GM19023 (cell line): Measurements from ENCODE around the gene WDR7.
A peak's percentile ranks its signal among the peaks of the same experiment; 100 is the strongest.

Experiments used
- ATAC-seq: cut with Tn5 transposase; IDR thresholded peaks from one replicate; pipeline ENCODE4 v1.9.1; 2021; ENCODE audit warnings: mild to moderate bottlenecking, moderate library complexity; ENCODE audit not compliant: unreplicated experiment

Gene WDR7

DNA sequence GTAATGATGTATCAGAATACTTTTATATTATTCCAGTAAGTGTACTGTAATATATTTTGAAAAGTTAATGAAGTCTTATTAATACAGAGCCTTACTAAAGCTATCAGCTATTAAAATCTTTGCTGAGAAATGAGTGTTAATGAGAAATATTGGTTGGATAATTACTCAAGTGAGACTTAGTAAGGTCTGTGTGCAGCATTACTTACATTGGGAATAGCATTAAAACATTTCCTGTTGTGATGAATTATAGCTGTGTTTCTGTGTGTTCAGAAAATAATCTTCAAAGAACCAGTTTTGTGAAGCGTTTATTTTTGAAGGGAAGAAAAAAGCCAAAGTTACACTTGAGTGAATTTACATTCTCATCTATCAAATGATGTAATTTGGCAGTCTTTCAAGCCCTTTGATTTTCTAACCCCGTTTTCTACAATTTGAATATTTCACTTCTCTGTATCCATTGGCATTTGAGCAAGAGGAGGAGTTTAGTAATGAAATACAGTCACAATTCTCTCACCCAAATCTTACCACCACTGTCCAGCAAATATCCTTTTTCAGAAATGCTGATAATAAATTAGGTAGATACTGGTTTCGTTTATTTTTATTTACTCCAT lies 372.2 kb downstream of the WDR7 start:
- no peak for ATAC-seq

DNA sequence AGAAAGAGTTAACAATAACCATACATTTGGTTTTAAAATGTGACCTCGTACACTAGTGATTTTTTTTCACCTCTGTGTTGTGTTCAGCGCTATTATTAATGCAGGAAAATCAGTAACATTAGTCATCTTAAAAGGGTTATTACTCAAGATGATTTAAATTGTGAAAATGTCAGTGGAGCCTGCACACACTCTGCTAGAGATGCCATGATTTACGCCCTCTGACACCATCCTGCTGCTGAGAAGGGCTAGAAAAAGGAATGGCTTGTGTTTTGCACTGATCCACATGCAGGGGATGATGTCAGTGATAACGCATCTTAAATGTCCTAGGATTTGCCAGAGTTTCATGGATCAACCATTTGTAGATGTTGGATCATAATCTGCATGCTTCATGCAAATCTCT lies 374.4 kb downstream of the WDR7 start:
- ATAC-seq: no peak

DNA sequence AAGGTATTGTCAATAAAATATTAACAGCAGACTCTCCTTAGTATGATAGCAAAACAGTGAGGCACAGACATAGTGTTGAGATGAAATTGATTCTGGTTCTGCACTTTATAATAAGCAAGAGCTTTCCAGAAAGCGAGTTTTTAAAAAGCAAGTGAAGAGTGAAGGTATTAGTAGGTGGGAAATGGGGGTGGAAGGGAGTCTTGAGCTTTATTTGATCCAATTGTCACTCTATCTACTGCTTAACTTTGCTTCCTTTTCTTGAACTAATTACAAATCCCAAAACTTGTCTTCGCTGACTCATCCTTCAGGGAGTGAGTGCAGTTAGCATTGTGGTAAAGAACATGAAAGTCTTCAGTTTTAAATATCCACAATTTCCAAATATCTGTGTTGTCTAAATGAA lies 375.2 kb downstream of the WDR7 start:
- no peak for ATAC-seq

DNA sequence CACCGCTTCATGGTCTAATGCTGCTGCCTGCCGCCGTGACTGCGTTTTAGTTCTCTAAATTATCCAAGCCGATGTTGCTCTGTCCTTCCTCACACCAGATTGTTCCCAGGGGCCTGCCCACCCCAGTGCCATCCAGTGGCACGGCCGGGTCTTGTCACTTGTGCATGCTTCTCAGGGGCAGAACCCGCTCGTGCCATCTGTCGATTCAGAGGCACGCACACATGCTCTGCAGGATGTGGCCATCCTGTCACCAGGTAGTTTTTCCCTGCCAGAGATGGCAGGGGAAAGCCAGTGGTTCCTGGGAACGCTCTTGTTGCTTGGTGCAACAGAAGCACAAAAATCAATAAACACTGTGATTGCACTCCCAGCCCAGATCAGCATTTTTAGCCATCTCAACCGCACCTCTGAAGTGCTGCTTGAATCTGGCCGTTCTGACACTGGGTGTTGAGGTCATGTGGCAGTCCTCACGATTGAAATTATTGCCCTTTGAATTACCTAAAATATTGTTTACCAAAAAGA lies 376.1 kb downstream of the WDR7 start:
- no peak for ATAC-seq

DNA sequence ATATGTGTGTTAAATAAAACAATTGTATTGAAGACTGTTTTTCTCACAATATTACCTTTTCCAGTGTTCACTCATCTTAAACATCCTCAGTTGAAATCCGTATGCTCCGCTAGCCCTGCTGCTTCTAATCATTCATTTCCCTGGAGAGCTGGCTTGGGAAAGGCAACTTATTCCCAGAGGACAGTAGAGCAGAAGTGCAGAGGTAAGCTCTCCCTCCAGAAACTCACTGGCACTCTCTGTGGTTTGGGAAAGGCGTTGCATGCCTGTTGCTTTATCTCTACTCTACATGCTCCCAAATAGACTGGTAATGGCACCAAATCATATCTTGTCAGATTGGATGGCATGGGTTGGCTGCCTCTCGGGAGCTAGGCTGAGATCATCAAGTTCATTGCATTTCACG lies 378.6 kb downstream of the WDR7 start:
- ATAC-seq: no peak

DNA sequence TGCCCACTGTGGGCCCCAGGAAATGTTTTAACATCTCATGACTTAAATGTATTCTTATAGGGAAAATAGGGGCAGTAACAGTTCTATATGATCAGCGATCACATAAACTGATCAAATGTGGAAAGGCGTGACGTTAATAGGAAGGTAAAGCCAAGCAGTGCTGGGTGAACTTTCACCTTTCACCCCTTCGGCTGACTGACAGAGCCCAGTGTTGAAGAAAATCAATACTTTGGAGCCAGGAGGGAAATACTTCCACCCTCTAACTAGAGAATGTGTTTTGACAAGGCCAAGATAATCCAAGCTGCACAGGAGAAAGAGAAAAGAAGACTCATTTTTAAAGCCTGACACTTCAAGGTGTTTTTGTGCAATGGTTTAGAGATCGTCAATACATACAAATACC lies 379.3 kb downstream of the WDR7 start:
- ATAC-seq: no peak

DNA sequence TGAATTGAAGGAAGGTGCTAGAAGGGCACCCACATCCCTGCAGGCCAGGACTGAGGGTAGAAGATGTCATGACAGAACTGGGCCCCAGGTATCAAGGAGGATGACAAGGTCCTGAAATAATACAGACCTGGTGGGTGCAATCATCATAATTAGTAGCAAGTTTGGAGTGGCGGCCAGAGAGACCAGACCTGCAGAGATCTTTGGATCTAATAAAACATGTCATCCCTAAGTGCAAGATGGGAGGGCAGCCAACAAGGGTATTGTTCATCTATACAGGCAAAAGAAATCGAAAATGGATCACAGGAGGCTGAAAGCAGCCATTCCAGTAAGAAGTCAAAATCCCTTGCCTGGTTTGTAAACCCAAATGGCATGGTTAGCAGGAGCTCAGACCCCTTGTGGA lies 384.4 kb downstream of the WDR7 start:
- ATAC-seq: no peak

DNA sequence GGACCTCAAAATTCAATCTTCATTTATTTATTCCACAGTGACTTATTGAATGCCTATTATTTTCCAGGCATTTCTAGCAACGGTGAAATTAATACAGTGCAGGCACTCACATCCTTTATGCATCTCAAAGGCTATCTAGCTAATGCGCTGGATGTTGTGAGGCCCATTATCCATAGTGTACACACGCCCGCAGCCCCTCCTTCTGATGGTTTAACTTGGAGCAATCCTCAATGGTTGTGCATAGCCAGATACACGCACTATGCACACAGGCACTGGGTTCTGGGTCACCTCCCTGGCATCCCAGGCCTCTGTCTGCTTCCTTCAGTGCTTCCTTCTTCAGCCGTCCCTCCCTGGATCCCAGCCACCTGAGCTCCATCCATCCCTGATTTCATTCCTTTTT lies 387.2 kb downstream of the WDR7 start:
- ATAC-seq: no peak

DNA sequence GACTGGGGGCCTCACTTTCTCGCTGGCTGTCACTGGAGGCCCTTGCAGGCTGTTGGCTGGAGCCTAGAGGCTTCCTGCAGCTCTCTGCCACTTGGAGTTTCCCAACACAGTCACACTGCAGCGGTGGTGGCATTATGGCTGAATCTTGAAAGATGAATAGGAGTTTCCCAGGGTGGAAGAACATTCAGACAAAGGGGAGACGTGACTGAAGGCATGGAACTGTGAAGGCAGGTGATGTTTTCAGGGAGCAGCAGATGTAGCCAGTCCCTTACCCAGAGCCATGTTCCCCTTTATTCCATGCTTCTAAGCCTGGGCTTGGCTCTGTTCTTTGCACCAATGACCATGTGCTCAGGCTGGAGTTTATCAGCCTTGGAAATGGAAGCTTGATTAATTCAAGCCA lies 389.0 kb downstream of the WDR7 start:
- ATAC-seq: no peak

DNA sequence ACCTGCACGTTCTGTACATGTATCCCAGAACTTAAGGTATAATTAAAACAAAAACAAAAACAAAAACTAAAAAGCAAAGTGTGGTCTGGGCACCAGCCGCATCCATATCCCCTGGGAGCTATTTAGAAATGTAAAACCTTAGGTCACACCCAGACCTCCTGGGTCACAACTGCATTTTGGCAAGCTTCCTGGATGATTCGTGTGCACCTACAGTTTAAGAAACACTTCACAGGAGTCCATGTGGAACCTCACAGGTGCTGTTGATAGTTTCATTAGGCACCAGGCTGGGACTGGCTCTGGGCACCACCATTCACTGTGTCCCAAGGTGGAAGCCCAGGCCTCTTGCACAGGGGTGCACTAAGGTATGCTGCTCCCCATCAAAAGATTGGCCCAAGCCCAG lies 392.1 kb downstream of the WDR7 start:
- no peak for ATAC-seq

DNA sequence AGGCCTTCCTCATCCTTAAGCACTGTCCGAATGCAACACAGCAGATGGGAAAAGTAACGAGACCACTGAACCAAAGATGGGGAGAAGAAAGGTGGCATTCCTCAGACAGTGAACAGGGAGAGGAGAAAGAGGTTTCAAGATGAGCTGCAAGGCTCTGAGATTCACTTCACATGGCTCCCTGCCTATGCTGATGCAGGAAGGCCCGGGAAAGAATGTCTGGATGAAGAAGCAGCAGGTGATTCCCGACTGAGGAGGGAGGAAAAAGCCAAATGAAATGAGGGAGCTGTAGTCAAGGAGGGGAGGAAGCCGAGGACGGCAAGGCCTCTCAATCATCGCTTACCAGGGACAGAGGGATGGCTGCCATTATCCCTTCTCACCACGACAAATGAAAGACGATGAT lies 397.2 kb downstream of the WDR7 start:
- no peak for ATAC-seq

DNA sequence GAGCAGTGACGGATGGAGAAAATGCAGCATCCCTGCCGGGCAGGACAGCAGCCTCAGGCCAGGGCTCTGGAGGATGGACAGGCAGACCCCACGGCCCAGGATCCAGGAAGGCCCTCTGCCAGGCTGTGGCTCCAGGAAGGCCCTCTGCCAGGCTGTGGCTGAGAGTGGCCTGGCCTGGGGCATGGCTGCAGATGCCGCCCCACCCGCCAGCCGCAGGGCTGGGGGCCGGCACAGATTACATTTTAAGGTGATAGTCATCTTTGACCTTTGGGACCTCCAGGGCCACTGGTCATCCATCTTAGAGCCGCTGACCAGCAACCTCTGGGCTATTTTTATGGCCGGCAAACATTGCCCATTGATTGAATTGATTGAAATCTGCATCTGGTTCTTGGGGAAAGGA lies 397.7 kb downstream of the WDR7 start:
- ATAC-seq: no peak

DNA sequence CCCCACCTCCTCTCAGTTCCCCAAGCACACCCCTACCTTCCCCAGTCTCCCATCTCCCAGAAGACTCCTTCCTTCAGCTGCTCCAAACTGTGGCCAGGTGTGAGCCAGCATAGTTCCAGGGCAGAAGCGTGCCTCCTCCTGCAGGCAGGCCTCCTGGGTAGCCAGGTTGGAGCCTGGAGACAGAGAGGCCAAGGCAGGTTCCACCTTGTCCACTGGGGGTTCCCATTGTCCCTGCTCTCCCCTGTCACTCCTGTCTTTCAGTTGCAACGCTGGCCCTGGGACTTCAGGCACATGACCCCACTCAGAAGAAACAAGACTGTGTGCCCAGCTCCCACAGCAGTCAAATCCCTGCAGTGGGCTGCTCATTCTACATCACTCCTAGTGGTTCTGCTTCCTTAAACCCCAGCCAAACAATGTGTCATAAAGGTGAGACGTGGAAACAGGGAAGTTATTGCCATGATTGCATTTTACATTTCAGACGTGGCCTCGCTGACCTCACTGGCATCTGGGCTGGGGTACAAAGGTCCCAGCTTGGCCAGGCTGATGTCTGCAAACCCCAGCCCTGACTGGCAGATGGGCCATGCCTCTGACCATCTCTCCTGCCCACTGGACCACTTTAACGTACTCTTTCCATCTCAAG lies 399.3 kb downstream of the WDR7 start:
- no peak for ATAC-seq

DNA sequence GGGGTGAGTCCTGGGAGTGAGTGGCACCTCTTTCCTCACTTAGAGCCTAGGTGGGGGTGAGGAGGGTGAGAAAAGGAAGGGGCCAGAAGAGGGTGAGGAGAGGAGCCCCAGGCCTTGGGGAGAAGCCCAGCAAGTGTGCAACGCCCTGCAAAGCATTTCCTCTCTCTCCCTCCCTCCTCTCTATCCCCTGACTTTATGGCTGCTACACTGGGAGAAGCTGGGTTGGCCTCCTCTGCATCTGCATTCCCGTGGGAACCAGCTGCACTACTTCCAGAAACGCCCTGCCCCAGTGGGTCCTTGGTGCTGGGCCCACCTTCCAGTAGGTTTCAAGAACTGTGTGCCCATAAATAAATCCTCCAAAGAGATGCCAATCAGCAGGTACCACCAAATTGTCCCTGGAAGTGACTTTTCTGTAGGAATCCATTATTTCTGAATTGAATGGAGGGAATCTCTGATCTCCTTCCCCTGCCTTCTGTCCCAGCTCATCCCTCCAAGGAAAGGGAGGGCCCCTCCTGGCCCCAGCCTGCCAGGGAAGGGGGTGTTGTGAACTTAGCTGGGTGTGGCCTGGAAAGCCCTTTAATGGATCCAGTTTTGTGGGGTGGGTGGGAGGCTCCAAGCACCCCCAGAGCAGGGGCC lies 400.0 kb downstream of the WDR7 start:
- ATAC-seq: no peak

DNA sequence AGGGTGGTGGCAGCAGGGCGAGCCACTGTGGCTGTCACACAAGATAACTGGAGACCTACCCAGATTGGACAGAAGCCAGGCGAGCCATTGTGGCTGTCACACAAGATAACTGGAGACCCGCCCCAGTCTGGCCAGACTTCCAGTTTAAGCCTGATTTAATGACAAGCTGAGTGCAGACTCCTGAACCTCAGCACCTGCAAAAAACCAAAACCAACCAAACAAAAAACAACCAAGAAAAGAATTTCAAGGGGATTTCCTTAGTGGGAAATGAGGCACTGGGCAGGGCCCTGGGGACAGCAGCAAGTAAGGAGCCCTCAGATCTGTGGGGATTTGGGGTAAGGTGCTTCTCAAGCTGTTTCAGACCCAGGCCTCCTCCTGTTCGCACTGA lies 400.5 kb downstream of the WDR7 start:
- peak; percentile 72 for ATAC-seq

DNA sequence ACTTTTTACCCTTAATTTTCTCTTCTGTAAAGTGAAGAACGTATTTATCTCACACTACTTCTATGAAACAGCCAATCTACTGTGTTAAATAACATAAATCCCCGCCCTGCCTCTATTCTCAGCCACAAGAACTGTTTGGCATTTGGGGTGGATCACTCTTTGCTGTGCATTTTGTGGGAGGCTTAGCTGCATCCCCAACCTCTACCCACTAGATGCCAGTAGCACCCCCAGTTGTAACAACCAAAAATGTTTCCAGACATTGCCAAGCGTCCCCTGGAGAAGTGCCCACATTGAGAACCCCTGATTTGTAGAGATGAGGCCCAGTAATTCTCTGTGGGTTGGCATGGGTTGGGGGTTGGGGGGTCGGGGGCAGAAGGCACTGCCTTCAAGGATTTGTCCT lies 401.0 kb downstream of the WDR7 start:
- ATAC-seq: peak; percentile 29

DNA sequence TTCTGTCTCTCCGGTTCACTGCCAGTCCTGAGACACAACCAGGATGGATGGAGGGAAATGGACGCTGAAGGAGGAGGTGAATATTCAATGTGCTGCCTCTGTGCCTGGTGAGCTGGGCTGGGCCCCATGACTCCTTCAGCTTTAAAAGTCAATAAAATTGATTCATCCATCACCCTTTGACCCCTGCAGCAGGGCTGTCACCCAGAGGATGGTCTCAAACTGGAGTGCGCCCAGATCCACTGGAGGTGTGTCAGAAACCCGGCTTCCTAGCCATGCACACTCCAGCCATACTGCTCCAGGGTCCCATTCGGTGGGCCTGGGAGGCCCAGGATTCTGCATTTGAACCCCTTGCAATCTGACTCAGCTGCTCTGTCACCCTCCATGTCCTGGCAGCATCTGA lies 401.6 kb downstream of the WDR7 start:
- no peak for ATAC-seq

DNA sequence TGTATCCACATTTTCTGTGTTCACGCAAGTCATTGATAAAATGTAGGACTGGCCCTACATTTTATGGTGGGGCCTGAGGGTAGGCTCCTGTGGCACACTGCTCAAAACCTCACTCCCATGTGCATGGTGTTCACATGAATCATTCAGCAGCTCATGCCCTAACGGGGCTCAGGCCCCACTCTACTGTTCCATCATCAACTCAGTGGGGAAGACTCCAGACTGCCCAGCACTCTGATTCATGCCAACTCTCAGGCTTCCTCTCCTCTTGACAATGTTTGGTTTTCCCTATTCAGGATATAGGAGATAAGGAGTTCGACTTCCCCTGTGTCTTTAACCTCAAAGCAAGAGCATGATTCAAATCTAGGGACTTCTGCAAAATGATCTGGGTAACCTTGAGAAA lies 403.7 kb downstream of the WDR7 start:
- ATAC-seq: no peak

DNA sequence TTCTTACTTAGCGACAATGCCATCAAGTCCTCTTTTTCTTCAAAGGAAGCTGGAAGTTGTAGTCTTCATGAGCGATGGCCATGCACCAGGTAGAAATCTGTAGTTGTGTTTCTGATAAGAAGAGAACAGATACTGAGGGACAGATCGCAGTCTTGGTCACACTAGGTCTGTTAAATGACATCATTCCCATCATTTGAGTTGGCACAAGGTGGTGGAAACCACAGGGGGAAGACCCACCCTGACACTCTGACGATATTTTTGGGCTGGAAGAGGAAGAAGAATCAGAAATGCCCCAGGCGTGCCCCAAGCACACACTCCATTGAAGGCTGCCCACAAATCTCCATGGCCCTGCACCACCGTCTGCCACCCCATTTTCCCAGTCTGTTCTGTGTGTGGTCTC lies 406.7 kb downstream of the WDR7 start:
- peak; percentile 81 for ATAC-seq

DNA sequence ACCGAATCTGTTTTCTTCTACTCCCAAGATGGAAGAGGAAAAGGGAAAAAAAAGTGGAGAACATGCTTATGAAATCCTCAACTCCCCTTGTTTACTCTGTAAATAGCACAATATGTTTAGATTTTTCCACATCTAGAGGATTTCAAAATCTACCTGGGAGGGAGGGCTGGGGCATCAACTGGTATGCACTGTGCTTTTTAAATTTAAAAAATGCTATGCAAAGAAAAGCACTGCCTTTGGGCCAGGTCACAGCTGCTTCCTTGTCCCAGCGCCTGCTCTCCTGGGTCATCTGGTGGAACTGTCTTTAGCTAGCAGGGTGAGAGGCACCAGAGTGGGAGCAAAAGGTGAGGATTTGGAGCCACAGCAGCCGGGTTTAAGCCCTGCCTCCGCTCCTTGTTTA lies 407.6 kb downstream of the WDR7 start:
- no peak for ATAC-seq

DNA sequence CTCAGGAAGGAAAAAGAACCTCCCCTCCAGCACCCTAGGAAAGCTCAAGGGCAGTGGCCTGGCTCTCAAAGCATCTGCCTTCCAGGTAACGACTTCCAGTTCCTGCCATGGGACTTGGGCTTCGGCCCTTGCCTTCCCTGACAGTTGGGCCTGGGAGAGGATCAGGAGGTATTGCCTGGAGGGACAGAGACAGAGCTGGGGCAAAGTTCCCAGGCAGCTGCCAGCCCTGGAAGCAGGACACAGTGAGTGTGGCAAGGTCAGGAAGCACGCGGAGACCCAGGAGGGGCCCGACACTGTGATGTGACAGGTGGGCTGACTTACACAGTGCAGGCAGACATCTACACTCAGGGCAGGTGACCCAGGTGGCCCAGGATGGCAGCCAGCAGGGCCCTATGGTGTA lies 408.2 kb downstream of the WDR7 start:
- ATAC-seq: no peak

DNA sequence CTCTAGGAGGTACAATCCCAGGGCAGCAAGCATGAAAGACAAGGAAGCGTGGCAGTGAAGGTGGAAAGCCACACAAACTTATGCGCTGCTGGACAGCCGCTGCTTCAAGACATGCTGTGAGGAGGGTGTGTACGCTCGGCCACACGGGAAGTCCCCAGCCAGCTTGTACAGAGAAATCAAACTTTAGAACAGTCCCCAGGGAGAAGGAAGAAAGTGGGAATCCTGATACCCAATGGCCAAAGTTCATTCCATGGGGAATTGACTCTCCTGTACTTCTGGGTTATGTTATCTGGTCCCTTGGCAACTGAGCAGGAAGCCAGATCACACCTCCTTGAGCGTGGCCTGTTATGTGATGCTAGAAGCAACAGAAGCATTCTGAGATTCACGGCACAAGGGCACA lies 409.7 kb downstream of the WDR7 start:
- no peak for ATAC-seq

DNA sequence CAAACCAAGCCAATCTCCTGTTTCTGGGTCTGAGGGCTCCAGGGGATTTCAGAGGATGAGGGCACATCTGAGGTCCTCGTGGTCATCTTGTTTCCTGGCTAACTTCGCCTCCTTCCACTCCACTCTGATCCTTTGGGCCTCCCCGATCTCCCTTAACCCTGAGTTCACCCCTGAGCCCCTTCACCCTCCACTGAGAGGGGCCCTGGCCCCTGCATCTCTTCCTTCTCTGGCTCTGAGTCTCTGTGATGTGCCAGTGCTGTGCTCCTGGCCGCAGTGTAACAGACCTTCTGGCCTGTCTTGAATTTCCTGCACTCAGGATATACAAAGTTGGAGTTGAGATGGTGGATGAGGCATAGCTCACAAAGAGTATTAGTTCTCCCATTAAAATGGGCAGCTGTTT lies 411.0 kb downstream of the WDR7 start:
- ATAC-seq: no peak
